Measurements from ENCODE around the gene ITPK1.

ITPK1 gene

DNA sequence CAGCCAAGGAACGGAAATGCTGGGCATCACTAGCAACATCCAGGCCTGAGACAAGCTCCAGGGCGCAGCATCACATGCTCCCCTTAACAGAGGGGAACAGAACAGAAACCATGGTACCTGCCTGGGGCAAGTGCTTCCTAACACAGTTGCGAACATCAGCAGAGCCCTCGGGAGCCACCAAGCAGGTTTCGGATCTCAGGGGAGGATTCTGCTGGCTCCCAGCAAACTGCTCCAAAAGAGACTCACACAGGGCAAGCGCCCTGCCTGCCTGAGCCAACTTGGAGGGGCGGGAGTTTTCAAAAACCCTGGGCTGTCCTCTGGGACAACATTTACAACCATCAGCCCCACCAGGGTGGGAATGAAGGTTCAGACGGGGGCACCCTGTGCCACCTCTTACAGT is 173.1 kb downstream of the ITPK1 start:
- H3K4me3 ChIP-seq (ENCODE audit: low read length) = no peak overlapping the region
- H3K9ac ChIP-seq (ENCODE audit: low read length) = no peak overlapping the region
- TF ChIP-seq EZH2 (optimal IDR thresholded peaks at IDR 0.05; ENCODE audit: low read depth, low read length) = no peak
- TF ChIP-seq, protein P1, sequence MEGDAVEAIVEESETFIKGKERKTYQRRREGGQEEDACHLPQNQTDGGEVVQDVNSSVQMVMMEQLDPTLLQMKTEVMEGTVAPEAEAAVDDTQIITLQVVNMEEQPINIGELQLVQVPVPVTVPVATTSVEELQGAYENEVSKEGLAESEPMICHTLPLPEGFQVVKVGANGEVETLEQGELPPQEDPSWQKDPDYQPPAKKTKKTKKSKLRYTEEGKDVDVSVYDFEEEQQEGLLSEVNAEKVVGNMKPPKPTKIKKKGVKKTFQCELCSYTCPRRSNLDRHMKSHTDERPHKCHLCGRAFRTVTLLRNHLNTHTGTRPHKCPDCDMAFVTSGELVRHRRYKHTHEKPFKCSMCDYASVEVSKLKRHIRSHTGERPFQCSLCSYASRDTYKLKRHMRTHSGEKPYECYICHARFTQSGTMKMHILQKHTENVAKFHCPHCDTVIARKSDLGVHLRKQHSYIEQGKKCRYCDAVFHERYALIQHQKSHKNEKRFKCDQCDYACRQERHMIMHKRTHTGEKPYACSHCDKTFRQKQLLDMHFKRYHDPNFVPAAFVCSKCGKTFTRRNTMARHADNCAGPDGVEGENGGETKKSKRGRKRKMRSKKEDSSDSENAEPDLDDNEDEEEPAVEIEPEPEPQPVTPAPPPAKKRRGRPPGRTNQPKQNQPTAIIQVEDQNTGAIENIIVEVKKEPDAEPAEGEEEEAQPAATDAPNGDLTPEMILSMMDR (IDR thresholded peaks at IDR 0.05; ENCODE audit: low read length) = no peak
- no peak for TF ChIP-seq EZH2phosphoT487 (IDR thresholded peaks at IDR 0.05; ENCODE audit: low read length)

DNA sequence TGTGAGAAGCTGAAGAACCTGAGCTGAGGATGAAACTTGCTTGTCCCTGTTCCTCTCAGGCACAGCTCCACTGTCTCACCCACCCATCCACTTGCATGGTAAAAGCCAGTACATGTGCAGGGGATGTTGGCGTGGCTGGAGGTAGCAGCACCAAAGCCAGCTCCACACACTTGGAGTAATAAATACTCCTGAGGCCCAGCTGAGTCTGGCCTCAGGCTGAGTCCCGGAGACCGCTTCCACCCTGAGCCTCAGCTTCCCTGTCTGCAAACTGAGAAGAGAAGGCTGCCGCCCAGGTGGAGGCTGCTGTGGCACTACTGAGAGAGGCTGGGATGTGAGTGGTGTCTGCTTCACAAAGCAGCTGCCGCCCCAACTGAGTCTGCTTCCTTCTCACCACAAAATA is 173.6 kb downstream of the ITPK1 start:
- Histone ChIP-seq H3K36me3 (replicated peaks; ENCODE audit: insufficient read depth, low read length) (no peaks in the 10 kb centered on the region), H4K20me1 (ENCODE audit: insufficient read depth, low read length) (no peaks in the 10 kb centered on the region), H3K4me1 (ENCODE audit: low read length) (no peaks in the 10 kb centered on the region), H2AFZ (ENCODE audit: low read length) (no peak overlapping the region), H3K79me2 (ENCODE audit: low read length) (no peaks in the 10 kb centered on the region), H3K27me3 (replicated peaks; ENCODE audit: insufficient read depth, low read length) (no peaks in the 10 kb centered on the region), H3K9me2 (replicated peaks; ENCODE audit: insufficient read depth, low read length) (no peaks in the 10 kb centered on the region), H3K4me3 (ENCODE audit: low read length) (no peak overlapping the region), H3K9ac (ENCODE audit: low read length) (no peak overlapping the region), H3K27ac (ENCODE audit: low read length) (no peak overlapping the region), H3K4me2 (ENCODE audit: low read depth, low read length) (no peak overlapping the region), H3F3A (ENCODE audit: insufficient read depth, low read length) (no peaks in the 10 kb centered on the region), H3K9me3 (replicated peaks; ENCODE audit: insufficient read depth, low read length) (no peaks in the 10 kb centered on the region)
- no peak for DNase-seq
- TF ChIP-seq EZH2 (optimal IDR thresholded peaks at IDR 0.05; ENCODE audit: low read depth, low read length) = no peak
- TF ChIP-seq, protein P1 (IDR thresholded peaks at IDR 0.05; ENCODE audit: low read length) = no peak
- TF ChIP-seq EZH2phosphoT487 (IDR thresholded peaks at IDR 0.05; ENCODE audit: low read length) = no peak

More for the DNA sequence above, 173.1 kb downstream of the ITPK1 start:
- Histone ChIP-seq H2AFZ (ENCODE audit: low read length) (no peak overlapping the region), H3K27me3 (replicated peaks; ENCODE audit: insufficient read depth, low read length) (no peaks in the 10 kb centered on the region), H3K27ac (ENCODE audit: low read length) (no peak overlapping the region), H4K20me1 (ENCODE audit: insufficient read depth, low read length) (no peaks in the 10 kb centered on the region), H3K9me3 (replicated peaks; ENCODE audit: insufficient read depth, low read length) (no peaks in the 10 kb centered on the region), H3K79me2 (ENCODE audit: low read length) (no peaks in the 10 kb centered on the region), H3K4me2 (ENCODE audit: low read depth, low read length) (no peak overlapping the region), H3F3A (ENCODE audit: insufficient read depth, low read length) (no peaks in the 10 kb centered on the region), H3K9me2 (replicated peaks; ENCODE audit: insufficient read depth, low read length) (no peaks in the 10 kb centered on the region), H3K36me3 (replicated peaks; ENCODE audit: insufficient read depth, low read length) (no peaks in the 10 kb centered on the region), H3K4me1 (ENCODE audit: low read length) (no peaks in the 10 kb centered on the region)
- no peak for DNase-seq

DNA sequence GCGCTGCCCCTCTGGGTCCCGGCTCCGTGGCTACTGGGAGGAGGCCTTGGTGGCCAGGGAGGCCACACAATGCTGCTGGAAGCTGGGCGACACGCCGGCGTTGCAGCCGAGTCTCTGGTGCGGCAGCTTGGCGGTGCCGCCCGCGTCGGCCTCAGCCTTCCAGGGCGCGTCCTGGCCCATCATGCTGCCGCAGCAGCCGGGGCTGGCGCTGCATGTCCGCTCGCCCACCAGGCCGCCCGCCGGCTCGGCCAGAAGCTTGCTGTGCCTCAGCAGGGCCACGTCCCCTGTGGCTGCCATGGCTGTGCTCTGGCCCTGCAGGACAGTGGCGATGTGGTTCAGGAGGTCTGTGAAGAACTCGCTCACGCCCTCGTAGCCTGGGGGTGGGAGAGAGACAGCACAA is 174.2 kb downstream of the ITPK1 start:
- H3K9ac ChIP-seq (ENCODE audit: low read length) = no peak overlapping the region
- H3K79me2 ChIP-seq (ENCODE audit: low read length) = no peaks in the 10 kb centered on the region
- H3K9me2 ChIP-seq (replicated peaks; ENCODE audit: insufficient read depth, low read length) = no peaks in the 10 kb centered on the region
- H3K36me3 ChIP-seq (replicated peaks; ENCODE audit: insufficient read depth, low read length) = no peaks in the 10 kb centered on the region
- no peaks in the 10 kb centered on the region for H4K20me1 ChIP-seq (ENCODE audit: insufficient read depth, low read length)
- H2AFZ ChIP-seq (ENCODE audit: low read length) = no peak overlapping the region
- no peaks in the 10 kb centered on the region for H3K4me1 ChIP-seq (ENCODE audit: low read length)
- H3K27me3 ChIP-seq (replicated peaks; ENCODE audit: insufficient read depth, low read length) = no peaks in the 10 kb centered on the region
- no peak for TF ChIP-seq EZH2phosphoT487 (IDR thresholded peaks at IDR 0.05; ENCODE audit: low read length)
- TF ChIP-seq, protein P1 (IDR thresholded peaks at IDR 0.05; ENCODE audit: low read length) = no peak
- TF ChIP-seq EZH2 (optimal IDR thresholded peaks at IDR 0.05; ENCODE audit: low read depth, low read length) = no peak
- H3K27ac ChIP-seq (ENCODE audit: low read length) = no peak overlapping the region
- H3K4me2 ChIP-seq (ENCODE audit: low read depth, low read length) = no peak overlapping the region
- DNase-seq = no peak
- H3K4me3 ChIP-seq (ENCODE audit: low read length) = no peak overlapping the region
- no peaks in the 10 kb centered on the region for H3F3A ChIP-seq (ENCODE audit: insufficient read depth, low read length)
- no peaks in the 10 kb centered on the region for H3K9me3 ChIP-seq (replicated peaks; ENCODE audit: insufficient read depth, low read length)
